ENCODE measurements around the gene HSPA9. TPM values are rescaled to one million over a fixed set of nuclear protein-coding genes. Genes with fewer than 3 reads are reported as not detected.

HSPA9 gene
- total and polyA plus RNA-seq, 4 donors: 65.2 to 139 (median 89.1) TPM

DNA sequence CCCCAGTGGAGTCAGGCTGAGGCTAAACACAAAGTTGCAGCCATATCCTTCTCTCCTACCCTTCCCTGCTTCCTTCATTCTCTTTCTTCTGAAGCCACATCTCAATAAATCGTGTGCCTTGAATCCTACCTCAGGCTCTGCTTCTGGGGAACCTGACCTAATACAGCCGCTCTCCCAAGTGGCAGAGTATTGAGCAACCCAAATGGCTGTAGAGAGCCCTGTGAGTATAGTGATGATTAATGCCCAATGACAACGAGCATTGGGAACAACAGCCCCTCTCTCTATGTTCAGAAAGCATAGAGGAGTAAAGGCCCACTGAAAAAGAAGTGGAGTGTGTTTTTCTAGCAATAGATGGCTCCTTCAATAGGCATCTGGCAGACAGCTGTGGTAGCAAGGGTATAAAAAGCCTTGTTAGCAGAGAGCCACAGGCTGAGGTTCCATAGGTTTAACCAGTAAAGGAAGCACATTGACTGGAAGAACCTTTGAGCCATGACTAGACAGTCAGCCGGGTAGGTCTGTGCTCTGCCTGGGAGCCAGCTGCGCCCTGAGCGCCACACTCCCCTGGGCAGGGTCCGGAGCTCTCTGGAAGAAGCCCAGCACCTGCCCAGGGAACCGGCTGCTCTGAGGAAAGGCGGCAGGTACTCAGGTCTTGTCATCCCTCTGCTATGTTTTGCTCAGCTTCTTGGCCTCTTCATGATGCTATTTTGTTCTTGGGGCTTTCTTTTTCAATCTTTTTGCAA is 22.6 kb upstream of the HSPA9 start:
- Histone ChIP-seq H3K27ac (ENCODE audit: low read depth in 1 of 2, low read length in 2 of 2) (no peak overlapping the region), H3K36me3 (ENCODE audit: control insufficient read depth in 1 of 2, insufficient read depth in 2 of 2, low read length in 1 of 2) (no peaks in the 10 kb centered on the region), H3K4me3 (ENCODE audit: low read length in 2 of 2) (no peak overlapping the region), H3K9me3 (ENCODE audit: control insufficient read depth, low read length) (no peaks in the 10 kb centered on the region), H3K27me3 (ENCODE audit: control insufficient read depth in 1 of 2, insufficient read depth in 2 of 2, low read length in 1 of 2) (no peaks in the 10 kb centered on the region), H3K4me1 (ENCODE audit: control insufficient read depth in 1 of 2, insufficient read depth in 2 of 2, low read length in 2 of 2) (no peaks in the 10 kb centered on the region)
- intact Hi-C loops (cut with DNase I): no loop called here
- ATAC-seq (ENCODE audit: low FRiP score) (no peak), DNase-seq (no peak)
- 73 to 76% methylated on average over 9 of the region's 9 CpGs for WGBS, 2 donors

DNA sequence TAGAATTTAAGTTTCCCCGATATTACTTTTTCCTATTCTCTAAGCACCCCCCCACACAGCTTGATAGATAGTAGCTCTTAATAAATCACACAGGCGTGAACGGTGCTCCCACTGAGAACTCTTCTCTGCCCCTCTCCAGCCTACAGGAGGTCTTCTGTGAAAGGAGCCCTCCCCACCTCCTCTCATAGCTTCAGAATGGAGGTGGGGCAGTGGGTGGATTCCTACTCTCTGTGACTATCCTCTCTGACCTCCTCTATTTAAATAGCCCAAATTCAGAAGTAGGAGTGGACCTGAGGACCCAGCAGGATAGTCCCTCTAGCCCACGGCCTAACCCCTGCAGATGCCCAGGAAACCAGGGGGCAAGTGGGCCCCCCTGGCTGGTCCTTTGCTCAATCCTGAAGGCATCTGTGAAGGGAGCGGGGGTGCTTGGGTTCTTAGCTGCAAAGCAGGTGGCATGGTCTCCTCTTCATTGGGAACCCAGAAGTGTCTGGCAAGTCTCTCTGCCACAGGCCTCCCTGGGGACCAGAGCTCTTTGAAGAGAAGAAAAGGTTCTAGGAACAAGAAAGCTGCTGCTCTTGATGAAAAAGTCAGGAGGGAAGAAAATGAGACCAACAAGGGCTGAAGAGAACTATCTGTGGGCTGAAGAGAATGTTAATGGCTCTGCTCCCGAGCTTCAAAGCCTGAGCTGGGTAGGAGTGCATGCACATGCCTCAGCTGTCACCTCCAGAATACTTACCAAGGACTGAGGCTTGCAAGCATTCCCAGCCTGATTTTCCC is 21.1 kb upstream of the HSPA9 start:
- Histone ChIP-seq H3K9me3 (ENCODE audit: control insufficient read depth, low read length) (no peaks in the 10 kb centered on the region), H3K36me3 (ENCODE audit: control insufficient read depth in 1 of 2, insufficient read depth in 2 of 2, low read length in 1 of 2) (no peaks in the 10 kb centered on the region), H3K27me3 (ENCODE audit: control insufficient read depth in 1 of 2, insufficient read depth in 2 of 2, low read length in 1 of 2) (no peaks in the 10 kb centered on the region), H3K27ac (ENCODE audit: low read depth in 1 of 2, low read length in 2 of 2) (no peak overlapping the region), H3K4me3 (ENCODE audit: low read length in 2 of 2) (no peak overlapping the region), H3K4me1 (ENCODE audit: control insufficient read depth in 1 of 2, insufficient read depth in 2 of 2, low read length in 2 of 2) (no peaks in the 10 kb centered on the region)
- DNase-seq (no peak), ATAC-seq (ENCODE audit: low FRiP score) (no peak)
- intact Hi-C loops (cut with DNase I): no loop called here
- WGBS, 2 donors: 88 to 89% methylated on average over 6 of the region's 6 CpGs

DNA sequence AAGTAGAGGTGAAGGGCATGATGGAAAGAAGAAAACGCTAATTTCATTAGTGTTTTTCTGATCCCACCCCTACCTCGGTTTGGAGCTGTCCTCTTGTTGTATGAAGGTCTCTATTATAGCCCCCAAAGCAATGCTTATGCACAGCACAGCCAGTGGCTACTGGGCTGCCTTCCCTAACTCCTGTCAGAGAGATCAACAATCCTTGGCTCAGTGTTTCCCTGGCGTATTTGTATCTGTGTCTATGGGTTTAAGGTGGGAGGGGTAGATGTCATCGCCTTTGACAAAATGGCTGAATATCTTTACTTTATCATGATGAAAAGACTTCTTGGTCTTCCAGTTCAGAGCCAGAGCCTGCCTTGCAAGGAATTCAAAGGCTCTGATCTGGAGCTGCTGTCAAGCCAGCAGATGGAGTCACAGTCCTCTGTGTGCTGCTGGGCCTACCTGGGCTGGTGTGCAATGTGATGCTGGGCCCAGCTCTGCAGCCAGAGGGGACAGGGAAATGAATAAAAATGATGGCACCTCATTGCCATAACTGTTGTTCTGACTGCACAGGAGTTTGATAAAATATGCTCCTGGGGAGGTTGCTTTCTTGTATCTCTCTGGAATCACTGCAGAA is 20.1 kb upstream of the HSPA9 start:
- intact Hi-C loops (cut with DNase I): no loop called here
- no peak for DNase-seq
- WGBS, 2 donors: 90 to 94% methylated on average over 4 of the region's 4 CpGs

GRCh38 chr5:138594305-138595058 is 19.3 kb upstream of the HSPA9 start:
- DNase-seq (no peak), ATAC-seq (ENCODE audit: low FRiP score) (no peak)
- Histone ChIP-seq H3K4me1 (ENCODE audit: control insufficient read depth in 1 of 2, insufficient read depth in 2 of 2, low read length in 2 of 2) (no peaks in the 10 kb centered on the region), H3K27ac (ENCODE audit: low read depth in 1 of 2, low read length in 2 of 2) (no peak overlapping the region), H3K36me3 (ENCODE audit: control insufficient read depth in 1 of 2, insufficient read depth in 2 of 2, low read length in 1 of 2) (no peaks in the 10 kb centered on the region), H3K27me3 (ENCODE audit: control insufficient read depth in 1 of 2, insufficient read depth in 2 of 2, low read length in 1 of 2) (no peaks in the 10 kb centered on the region), H3K4me3 (ENCODE audit: low read length in 2 of 2) (no peak overlapping the region), H3K9me3 (ENCODE audit: control insufficient read depth, low read length) (no peaks in the 10 kb centered on the region)
- WGBS, 2 donors: 92 to 95% methylated on average over 4 of the region's 4 CpGs
- intact Hi-C loops (cut with DNase I): no loop called here

More for the DNA sequence above, 20.1 kb upstream of the HSPA9 start:
- ATAC-seq (ENCODE audit: low FRiP score): no peak
- H3K9me3 ChIP-seq (ENCODE audit: control insufficient read depth, low read length): no peaks in the 10 kb centered on the region
- no peaks in the 10 kb centered on the region for H3K36me3 ChIP-seq (ENCODE audit: control insufficient read depth in 1 of 2, insufficient read depth in 2 of 2, low read length in 1 of 2)
- no peaks in the 10 kb centered on the region for H3K27me3 ChIP-seq (ENCODE audit: control insufficient read depth in 1 of 2, insufficient read depth in 2 of 2, low read length in 1 of 2)
- no peaks in the 10 kb centered on the region for H3K4me1 ChIP-seq (ENCODE audit: control insufficient read depth in 1 of 2, insufficient read depth in 2 of 2, low read length in 2 of 2)
- no peak overlapping the region for H3K27ac ChIP-seq (ENCODE audit: low read depth in 1 of 2, low read length in 2 of 2)
- no peak overlapping the region for H3K4me3 ChIP-seq (ENCODE audit: low read length in 2 of 2)

DNA sequence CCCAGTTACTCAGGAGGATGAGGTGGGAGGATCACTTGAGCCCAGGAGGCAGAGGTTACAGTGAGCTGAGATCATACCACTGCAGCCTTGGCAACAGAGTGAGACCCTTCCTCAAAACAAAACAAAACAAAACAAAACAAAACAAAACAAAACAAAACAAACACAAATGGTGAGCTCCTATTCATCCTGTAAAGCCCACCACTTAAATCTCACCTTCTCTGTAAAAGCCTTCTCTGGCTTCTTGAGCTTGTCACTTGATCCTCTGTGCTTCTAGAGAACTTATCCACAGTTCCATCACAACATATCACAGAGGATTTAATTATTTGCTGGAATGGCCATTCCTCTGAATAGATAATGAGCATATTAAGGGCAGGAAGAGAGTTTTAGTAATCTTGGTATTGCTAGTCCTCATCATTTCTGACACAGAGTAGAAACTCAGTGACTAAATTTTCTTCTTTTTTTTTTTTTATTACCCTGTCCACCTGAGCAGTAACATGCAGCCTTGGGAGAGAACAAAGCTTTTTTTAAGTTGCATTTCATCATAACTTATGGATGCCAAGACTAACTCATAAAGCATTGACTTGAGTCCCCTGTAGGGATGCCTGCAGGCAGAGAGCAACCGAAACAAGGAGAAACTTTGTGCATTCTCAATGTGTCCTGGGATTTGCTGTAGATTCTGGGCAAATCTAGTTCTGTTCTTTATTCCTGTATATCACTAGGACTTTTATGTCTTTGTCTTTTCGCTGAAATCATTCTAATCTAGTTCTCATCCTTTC is 13.0 kb upstream of the HSPA9 start:
- 90% methylated on average over 2 of the region's 2 CpGs for WGBS, 2 donors
- Histone ChIP-seq H3K27ac (ENCODE audit: low read depth in 1 of 2, low read length in 2 of 2) (no peak overlapping the region), H3K4me3 (ENCODE audit: low read length in 2 of 2) (no peak overlapping the region), H3K9me3 (ENCODE audit: control insufficient read depth, low read length) (no peaks in the 10 kb centered on the region), H3K27me3 (ENCODE audit: control insufficient read depth in 1 of 2, insufficient read depth in 2 of 2, low read length in 1 of 2) (no peaks in the 10 kb centered on the region), H3K4me1 (ENCODE audit: control insufficient read depth in 1 of 2, insufficient read depth in 2 of 2, low read length in 2 of 2) (no peaks in the 10 kb centered on the region), H3K36me3 (ENCODE audit: control insufficient read depth in 1 of 2, insufficient read depth in 2 of 2, low read length in 1 of 2) (no peaks in the 10 kb centered on the region)
- ATAC-seq (ENCODE audit: low FRiP score): no peak
- intact Hi-C loops (cut with DNase I): no loop called here
- DNase-seq: no peak

DNA sequence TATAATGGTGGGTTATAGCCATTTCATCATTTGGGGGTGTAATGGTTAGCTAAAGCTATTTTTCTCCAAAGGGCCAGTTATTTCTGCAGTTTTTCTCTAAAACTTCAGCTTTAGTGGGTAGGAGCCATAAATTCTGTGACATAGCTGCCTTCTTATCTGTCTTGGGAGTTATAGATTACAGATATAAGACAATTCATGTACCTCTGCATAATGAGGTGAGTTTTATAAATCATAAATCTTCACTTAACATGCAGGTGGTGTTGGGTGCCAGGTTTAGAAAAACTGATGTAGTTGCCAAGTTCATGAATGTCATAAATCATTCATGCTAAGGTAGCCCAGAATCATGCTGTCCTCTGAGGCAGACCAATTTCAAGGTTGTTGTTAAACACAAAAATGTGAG is 10.0 kb upstream of the HSPA9 start:
- DNase-seq (no peak), ATAC-seq (ENCODE audit: low FRiP score) (no peak)
- Histone ChIP-seq H3K4me3 (ENCODE audit: low read length in 2 of 2) (no peak overlapping the region), H3K4me1 (ENCODE audit: control insufficient read depth in 1 of 2, insufficient read depth in 2 of 2, low read length in 2 of 2) (no peaks in the 10 kb centered on the region), H3K36me3 (ENCODE audit: control insufficient read depth in 1 of 2, insufficient read depth in 2 of 2, low read length in 1 of 2) (no peaks in the 10 kb centered on the region), H3K27me3 (ENCODE audit: control insufficient read depth in 1 of 2, insufficient read depth in 2 of 2, low read length in 1 of 2) (no peaks in the 10 kb centered on the region), H3K27ac (ENCODE audit: low read depth in 1 of 2, low read length in 2 of 2) (no peak overlapping the region), H3K9me3 (ENCODE audit: control insufficient read depth, low read length) (no peaks in the 10 kb centered on the region)
- intact Hi-C loops (cut with DNase I): no loop called here

GRCh38 chr5:138583984-138584637 is 8.9 kb upstream of the HSPA9 start:
- H3K36me3 ChIP-seq (ENCODE audit: control insufficient read depth in 1 of 2, insufficient read depth in 2 of 2, low read length in 1 of 2): no peaks in the 10 kb centered on the region
- no peak overlapping the region for H3K4me3 ChIP-seq (ENCODE audit: low read length in 2 of 2)
- H3K9me3 ChIP-seq (ENCODE audit: control insufficient read depth, low read length): no peaks in the 10 kb centered on the region
- DNase-seq (no peak), ATAC-seq (ENCODE audit: low FRiP score) (no peak)
- intact Hi-C loops (cut with DNase I): loop anchor here in 1 of 2 donors (5.0 kb wide), 1 partner anchor 678 kb away; no protein-coding TSS in a partner anchor
- WGBS, 2 donors: 81% methylated on average over 8 of the region's 8 CpGs
- H3K4me1 ChIP-seq (ENCODE audit: control insufficient read depth in 1 of 2, insufficient read depth in 2 of 2, low read length in 2 of 2): no peaks in the 10 kb centered on the region
- no peaks in the 10 kb centered on the region for H3K27me3 ChIP-seq (ENCODE audit: control insufficient read depth in 1 of 2, insufficient read depth in 2 of 2, low read length in 1 of 2)
- H3K27ac ChIP-seq (ENCODE audit: low read depth in 1 of 2, low read length in 2 of 2): no peak overlapping the region

Data from aorta (tissue), 5 donors.